SK-N-MC (cell line): Measurements from ENCODE around the gene USP9X.

Experiments
- EZH2 ChIP-seq: fragments of 200-600 bp; sonication (generic); IDR thresholded peaks from one replicate; pipeline ENCODE4 v1.6.1; 2017; ENCODE audit warnings: antibody characterized with exemption
- POLR2AphosphoS5 ChIP-seq: IDR thresholded peaks from 2 replicates; pipeline ENCODE4 v1.6.1; 2012; ENCODE audit warnings: mild to moderate bottlenecking, low read depth, low read length, borderline replicate concordance

DNA sequence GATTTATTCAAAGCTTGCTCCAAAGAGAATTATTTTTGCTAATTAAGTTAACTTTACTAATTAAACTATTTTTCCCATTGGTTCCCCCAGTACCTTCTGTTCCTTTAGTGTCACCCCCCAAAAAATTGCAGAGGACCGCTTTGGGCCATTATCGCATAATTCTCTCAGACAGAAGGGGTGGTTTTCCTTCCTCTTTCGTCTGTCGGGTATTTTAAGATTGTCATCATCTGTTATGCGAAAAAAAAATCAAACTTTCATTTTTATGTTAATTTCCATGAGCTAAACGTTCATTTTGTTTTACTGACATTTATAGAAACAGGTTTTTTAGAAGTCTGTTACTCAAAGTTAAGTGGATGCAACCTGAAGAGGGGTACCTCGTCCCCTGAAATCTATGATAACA is 172.6 kb downstream of the USP9X start:
- TF ChIP-seq EZH2 (no peak), POLR2AphosphoS5 (no peak)
